Endothelial cell of umbilical vein (primary cell): ENCODE results near the gene ARHGEF28. TPM values are rescaled to one million over a fixed set of nuclear protein-coding genes. Genes with fewer than 3 reads are reported as not detected.

Source experiments
- BruUV-seq: library from RNA; stranded (reverse); fragments of 400-500 nt; replicated peaks from 2 replicates; lab custom pipeline; 2021; lab: Mats Ljungman, UMichigan
- CTCF ChIA-PET: fragments of 300-600, 350-600 bp; sonication (Branson Sonifier 250); formaldehyde crosslinking; loops from one replicate; lab custom pipeline; 2021; ENCODE audit warnings: antibody characterized with exemption, inconsistent platforms; lab: Charles Lee
- POLR2A ChIA-PET: fragments of 300-600, 350-600 bp; sonication (Branson Sonifier 250); formaldehyde crosslinking; loops from one replicate; lab custom pipeline; 2021; ENCODE audit warnings: antibody characterized with exemption, inconsistent platforms; lab: Charles Lee
- DNase-seq: peaks from one replicate; pipeline ENCODE4 v3.0.0-alpha.2; 2011; ENCODE audit warnings: low read depth, low spot score
- FAIRE-seq: peaks from 2 replicates; lab custom pipeline; 2011; peaks lifted over from hg19 to GRCh38; lab: Jason Lieb, UNC
- H2AFZ ChIP-seq: 2 replicates; pipeline ENCODE4 v1.6.0; 2012; ENCODE audit warnings: low read depth, low read length, control low read depth, inconsistent platforms
- H3K27ac ChIP-seq: 2 replicates; pipeline ENCODE4 v1.5.1; 2011; ENCODE audit warnings: low read depth, mild to moderate bottlenecking, control low read depth, low read length, moderate library complexity; ENCODE audit not compliant: insufficient read depth
- H3K27me3 ChIP-seq, 2 experiments: 2 replicates each; pipeline versions ENCODE4 v1.6.0 to v1.6.1; 2011; ENCODE audit warnings: low read length in 2 of 2, mixed read lengths in 1 of 2; ENCODE audit not compliant: control insufficient read depth in 2 of 2, insufficient read depth in 2 of 2
- H3K36me3 ChIP-seq, 2 experiments: 2 replicates in 1 of 2; 3 replicates in 1 of 2; pipeline ENCODE4 v1.5.1; 2011; ENCODE audit warnings: low read length in 2 of 2, mild to moderate bottlenecking in 1 of 2, moderate library complexity in 1 of 2; ENCODE audit not compliant: control insufficient read depth in 2 of 2, insufficient read depth in 2 of 2; ENCODE audit errors: extremely low read depth in 1 of 2
- H3K4me1 ChIP-seq: 3 replicates; pipeline ENCODE4 v1.5.1; 2011; ENCODE audit warnings: mild to moderate bottlenecking, low read length; ENCODE audit not compliant: control insufficient read depth, insufficient read depth; ENCODE audit errors: extremely low read depth
- H3K4me2 ChIP-seq: 2 replicates; pipeline ENCODE4 v1.6.1; 2011; ENCODE audit warnings: low read length, control low read depth, mixed read lengths; ENCODE audit not compliant: insufficient read depth
- H3K4me3 ChIP-seq, 3 experiments: fragments of 200-600 bp in 1 of 3; sonication (generic), shearing (Covaris generic) in 1 of 3; replicated peaks in 1 of 3; 2 replicates each; pipeline ENCODE4 v1.5.1; 2011 to 2016; ENCODE audit warnings: control low read depth in 3 of 3, low read length in 3 of 3, mild to moderate bottlenecking in 2 of 3, inconsistent platforms in 1 of 3, low read depth in 1 of 3, moderate library complexity in 1 of 3; ENCODE audit not compliant: insufficient read depth in 1 of 3
- H3K79me2 ChIP-seq: 2 replicates; pipeline ENCODE4 v1.6.0; 2012; ENCODE audit warnings: low read length, inconsistent platforms; ENCODE audit not compliant: control insufficient read depth, insufficient read depth
- H3K9ac ChIP-seq: replicated peaks from 2 replicates; pipeline ENCODE3; 2011; ENCODE audit warnings: low read length, control low read depth; ENCODE audit not compliant: insufficient read depth; ENCODE audit errors: extremely low read depth
- H3K9me1 ChIP-seq: replicated peaks from 3 replicates; pipeline ENCODE4 v1.6.0; 2011; ENCODE audit warnings: mild to moderate bottlenecking, low read length; ENCODE audit not compliant: control insufficient read depth, insufficient read depth; ENCODE audit errors: extremely low read depth
- H3K9me3 ChIP-seq: replicated peaks from 2 replicates; pipeline ENCODE4 v1.5.1; 2012; ENCODE audit warnings: low read length, inconsistent platforms; ENCODE audit not compliant: control insufficient read depth, insufficient read depth
- H4K20me1 ChIP-seq: replicated peaks from 2 replicates; pipeline ENCODE3; 2011; ENCODE audit warnings: mild to moderate bottlenecking, low read length; ENCODE audit not compliant: control insufficient read depth, insufficient read depth; ENCODE audit errors: extremely low read depth
- MYC ChIP-seq: IDR thresholded peaks from one replicate; pipeline ENCODE4 v1.6.1; 2011; ENCODE audit warnings: mild to moderate bottlenecking, low read depth, low read length
- POLR2AphosphoS5 ChIP-seq: IDR thresholded peaks from 2 replicates; pipeline ENCODE4 v1.6.1; 2012; ENCODE audit warnings: low read depth, mild to moderate bottlenecking, control low read depth, low read length, moderate library complexity; ENCODE audit not compliant: insufficient read depth
- dilution Hi-C: fragments of 300-500 bp; cut with MboI; formaldehyde crosslinking; loops from one replicate; pipeline ENCODE4 v1.15.0; 2019; ENCODE audit warnings: low sequenced_read_pairs; ENCODE audit not compliant: extremely low pct_ligation_motif_present
- intact Hi-C: fragments of 100-400 bp; cut with micrococcal nuclease; formaldehyde crosslinking; loops from one replicate; pipeline ENCODE4 v1.10.0; 2022
- polyA plus RNA-seq, 4 experiments: library from polyadenylated mRNA; depleted of rRNA in 3 of 4; stranded (reverse) in 3 of 4; unstranded in 1 of 4; fragments of >200 nt; gene quantifications; 2 replicates each; pipeline versions ENCODE4 v1.2.1 to v1.2.3, GENCODE V29; 2011 to 2012; ENCODE audit warnings: missing spikeins in 1 of 4
- total RNA-seq: library from RNA; stranded (reverse); gene quantifications from 2 replicates; pipeline ENCODE4 v1.2.3, GENCODE V29; 2021
- TF ChIP-seq, protein P1 (sequence below), 2 donors: IDR thresholded peaks; 1 replicate in 1 of 2; 2 replicates in 1 of 2; pipeline ENCODE4 v1.5.1; 2011; ENCODE audit warnings: low read length in 2 of 2, mild to moderate bottlenecking in 2 of 2, moderate library complexity in 2 of 2, control low read depth in 1 of 2, inconsistent platforms in 1 of 2, low read depth in 1 of 2; ENCODE audit not compliant: insufficient read depth in 1 of 2; ENCODE audit errors: extremely low read depth in 1 of 2

ARHGEF28 gene
- total and polyA plus RNA-seq, 2 donors (not counting 3 experiments of a cell fraction or from before 2014, with no cell fraction given) = 29.5 to 108 TPM

DNA sequence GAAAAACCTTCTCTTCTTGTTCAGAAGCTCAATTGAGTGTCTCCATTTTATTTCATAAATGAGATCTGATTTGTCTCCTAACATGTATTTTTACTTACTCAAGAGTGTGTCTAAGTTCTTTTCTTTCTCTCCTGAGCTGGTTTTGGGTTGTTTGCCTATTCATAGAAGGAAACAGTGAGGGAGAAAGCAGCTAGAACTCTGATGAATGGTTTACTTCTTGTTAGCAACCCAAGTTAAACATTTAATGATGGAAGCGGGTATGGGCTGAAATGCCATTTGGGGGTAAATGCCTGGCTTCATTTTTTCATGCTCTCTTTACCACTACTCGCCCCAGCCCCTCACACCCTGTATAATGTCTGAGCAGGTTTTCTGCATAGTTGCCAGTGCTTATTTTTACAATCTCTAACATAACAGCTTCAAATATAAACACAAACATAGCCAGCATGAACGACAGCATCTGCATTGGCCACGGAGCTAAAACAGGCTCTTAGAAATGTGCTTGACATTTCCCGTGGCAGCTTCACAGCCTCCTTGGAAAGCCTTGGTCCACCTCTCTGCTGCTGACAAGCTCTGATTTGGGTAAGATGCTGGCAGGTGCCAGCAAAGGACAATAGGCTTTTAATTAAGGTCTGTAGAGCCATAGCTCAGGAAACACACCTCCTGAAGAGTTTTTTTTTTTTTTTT, 321.1 kb downstream of the ARHGEF28 start:
- no peak overlapping the region for H2AFZ ChIP-seq
- H4K20me1 ChIP-seq = no peaks in the 10 kb centered on the region
- no peaks in the 10 kb centered on the region for H3K79me2 ChIP-seq
- H3K27ac ChIP-seq = no peak overlapping the region
- H3K4me3 ChIP-seq = no peak overlapping the region
- BruUV-seq = no TSS peak
- intact Hi-C loops = no loop called here
- ChIA-PET POLR2A (no interaction called here), CTCF (interaction anchor here (0.7 to 1.3 kb wide), 5 partner anchors 9 to 700 kb away, joined by 3 to 7 read pairs (median 3); no protein-coding TSS in a partner anchor)
- H3K27me3 ChIP-seq = no peaks in the 10 kb centered on the region
- TF ChIP-seq, protein P1, sequence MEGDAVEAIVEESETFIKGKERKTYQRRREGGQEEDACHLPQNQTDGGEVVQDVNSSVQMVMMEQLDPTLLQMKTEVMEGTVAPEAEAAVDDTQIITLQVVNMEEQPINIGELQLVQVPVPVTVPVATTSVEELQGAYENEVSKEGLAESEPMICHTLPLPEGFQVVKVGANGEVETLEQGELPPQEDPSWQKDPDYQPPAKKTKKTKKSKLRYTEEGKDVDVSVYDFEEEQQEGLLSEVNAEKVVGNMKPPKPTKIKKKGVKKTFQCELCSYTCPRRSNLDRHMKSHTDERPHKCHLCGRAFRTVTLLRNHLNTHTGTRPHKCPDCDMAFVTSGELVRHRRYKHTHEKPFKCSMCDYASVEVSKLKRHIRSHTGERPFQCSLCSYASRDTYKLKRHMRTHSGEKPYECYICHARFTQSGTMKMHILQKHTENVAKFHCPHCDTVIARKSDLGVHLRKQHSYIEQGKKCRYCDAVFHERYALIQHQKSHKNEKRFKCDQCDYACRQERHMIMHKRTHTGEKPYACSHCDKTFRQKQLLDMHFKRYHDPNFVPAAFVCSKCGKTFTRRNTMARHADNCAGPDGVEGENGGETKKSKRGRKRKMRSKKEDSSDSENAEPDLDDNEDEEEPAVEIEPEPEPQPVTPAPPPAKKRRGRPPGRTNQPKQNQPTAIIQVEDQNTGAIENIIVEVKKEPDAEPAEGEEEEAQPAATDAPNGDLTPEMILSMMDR (IDR thresholded peaks at IDR 0.05; ENCODE audit: extremely low read depth in 1 of 2, insufficient read depth in 1 of 2, low read depth in 1 of 2, low read length in 2 of 2) = no peak
- TF ChIP-seq POLR2AphosphoS5 (no peak), MYC (no peak)
- H3K9me1 ChIP-seq = no peaks in the 10 kb centered on the region
- dilution Hi-C loops = no loop called here
- FAIRE-seq = no peak
- H3K4me2 ChIP-seq = no peak overlapping the region
- H3K4me1 ChIP-seq = no peaks in the 10 kb centered on the region
- peaks cover 4 to 8% of the 10 kb centered on the region in 2 experiments for H3K36me3 ChIP-seq
- H3K9ac ChIP-seq = no peak overlapping the region
- H3K9me3 ChIP-seq = no peaks in the 10 kb centered on the region
- no peak for DNase-seq
